ENCODE measurements around the gene PTPRH. TPM values are rescaled to one million over a fixed set of nuclear protein-coding genes. Genes with fewer than 3 reads are reported as not detected.
"Not testable (repeated sequence)": the region's sequence is repeated elsewhere in the genome, so short reads cannot be mapped to it uniquely, and the experiment has no call there.

PTPRH gene
- polyA plus RNA-seq, 1 donor (not counting 4 experiments of a cell fraction or from before 2014, with no cell fraction given) = 0.17 TPM

- FAIRE-seq (peak; percentile 82), DNase-seq (ENCODE audit: low read depth, low spot score) (no peak)
- peak overlapping the region; percentile 43 for H3K9ac ChIP-seq (ENCODE audit: control insufficient read depth, extremely low read depth, insufficient read depth, low read length)
- TF ChIP-seq EZH2 (IDR thresholded peaks at IDR 0.05; ENCODE audit: low read length) (no peak), CTCF (optimal IDR thresholded peaks at IDR 0.05 in 1 of 3, IDR thresholded peaks at IDR 0.05 in 1 of 3, conservative IDR thresholded peaks at IDR 0.05 in 1 of 3; ENCODE audit: extremely low read depth in 1 of 3, insufficient read depth in 2 of 3, low read length in 3 of 3) (peak; percentile 4 to 31 (median 28))
- H4K20me1 ChIP-seq (ENCODE audit: control insufficient read depth, extremely low read depth, insufficient read depth, low read length) = no peaks in the 10 kb centered on the region
- H3K36me3 ChIP-seq (ENCODE audit: control insufficient read depth in 2 of 2, extremely low read depth in 1 of 2, insufficient read depth in 2 of 2, low read length in 2 of 2) = peaks cover 0 to 2% of the 10 kb centered on the region in 2 experiments
- dilution Hi-C loops (cut with MboI; ENCODE audit: extremely low pct_ligation_motif_present, low sequenced_read_pairs) = no loop called here
- peak overlapping the region; percentile 37 for H3K27ac ChIP-seq (ENCODE audit: control insufficient read depth, insufficient read depth, low read length)
- no peaks in the 10 kb centered on the region for H3K9me1 ChIP-seq (ENCODE audit: control insufficient read depth, extremely low read depth, insufficient read depth, low read length)
- H3K27me3 ChIP-seq (ENCODE audit: control insufficient read depth, extremely low read depth, insufficient read depth, low read length) = no peaks in the 10 kb centered on the region
- no peaks in the 10 kb centered on the region for H3K4me1 ChIP-seq (ENCODE audit: control insufficient read depth, extremely low read depth, insufficient read depth, low read length)
- H3K4me2 ChIP-seq (ENCODE audit: control insufficient read depth, extremely low read depth, insufficient read depth, low read depth, low read length) = peak overlapping the region; percentile 42
- H2AFZ ChIP-seq (ENCODE audit: control insufficient read depth, low read length) = peak overlapping the region; percentile 34
- H3K79me2 ChIP-seq (ENCODE audit: control insufficient read depth, insufficient read depth, low read length) = no peaks in the 10 kb centered on the region
- no peaks in the 10 kb centered on the region for H3K9me3 ChIP-seq (ENCODE audit: control insufficient read depth, low read depth, low read length)
- peak overlapping the region; percentile 52 to 79 (median 78) for H3K4me3 ChIP-seq (ENCODE audit: control insufficient read depth in 2 of 3, extremely low read depth in 1 of 3, insufficient read depth in 2 of 3, low read depth in 1 of 3, low read length in 3 of 3)
These were observed 36.6 kb downstream of the PTPRH start for GRCh38 chr19:55172741-55173140.

- Histone ChIP-seq H3K9ac (ENCODE audit: control insufficient read depth, extremely low read depth, insufficient read depth, low read length) (peak overlapping the region; percentile 43), H3K4me3 (ENCODE audit: control insufficient read depth in 2 of 3, extremely low read depth in 1 of 3, insufficient read depth in 2 of 3, low read depth in 1 of 3, low read length in 3 of 3) (peak overlapping the region; percentile 52 to 79 (median 78)), H3K4me2 (ENCODE audit: control insufficient read depth, extremely low read depth, insufficient read depth, low read depth, low read length) (peak overlapping the region; percentile 42)
- FAIRE-seq; DNase-seq (ENCODE audit: low read depth, low spot score); H3K27me3 ChIP-seq (ENCODE audit: control insufficient read depth, extremely low read depth, insufficient read depth, low read length); H3K4me1 ChIP-seq (ENCODE audit: control insufficient read depth, extremely low read depth, insufficient read depth, low read length); H3K36me3 ChIP-seq (ENCODE audit: control insufficient read depth in 2 of 2, extremely low read depth in 1 of 2, insufficient read depth in 2 of 2, low read length in 2 of 2); H4K20me1 ChIP-seq (ENCODE audit: control insufficient read depth, extremely low read depth, insufficient read depth, low read length); H3K9me1 ChIP-seq (ENCODE audit: control insufficient read depth, extremely low read depth, insufficient read depth, low read length); H3K27ac ChIP-seq (ENCODE audit: control insufficient read depth, insufficient read depth, low read length); dilution Hi-C loops (cut with MboI; ENCODE audit: extremely low pct_ligation_motif_present, low sequenced_read_pairs); H3K79me2 ChIP-seq (ENCODE audit: control insufficient read depth, insufficient read depth, low read length); H3K9me3 ChIP-seq (ENCODE audit: control insufficient read depth, low read depth, low read length); H2AFZ ChIP-seq (ENCODE audit: control insufficient read depth, low read length): not testable (repeated sequence)
These were observed 37.0 kb downstream of the PTPRH start for GRCh38 chr19:55172318-55172717.

- no peaks in the 10 kb centered on the region for H4K20me1 ChIP-seq (ENCODE audit: control insufficient read depth, extremely low read depth, insufficient read depth, low read length)
- TF ChIP-seq CTCF (optimal IDR thresholded peaks at IDR 0.05 in 1 of 3, IDR thresholded peaks at IDR 0.05 in 1 of 3, conservative IDR thresholded peaks at IDR 0.05 in 1 of 3; ENCODE audit: extremely low read depth in 1 of 3, insufficient read depth in 2 of 3, low read length in 3 of 3) (no peak), EZH2 (IDR thresholded peaks at IDR 0.05; ENCODE audit: low read length) (no peak)
- FAIRE-seq (no peak), DNase-seq (ENCODE audit: low read depth, low spot score) (no peak)
- no peak overlapping the region for H3K4me2 ChIP-seq (ENCODE audit: control insufficient read depth, extremely low read depth, insufficient read depth, low read depth, low read length)
- dilution Hi-C loops (cut with MboI; ENCODE audit: extremely low pct_ligation_motif_present, low sequenced_read_pairs) = no loop called here
- H3K36me3 ChIP-seq (ENCODE audit: control insufficient read depth in 2 of 2, extremely low read depth in 1 of 2, insufficient read depth in 2 of 2, low read length in 2 of 2) = peaks cover 0 to 2% of the 10 kb centered on the region in 2 experiments
- H3K27me3 ChIP-seq (ENCODE audit: control insufficient read depth, extremely low read depth, insufficient read depth, low read length) = no peaks in the 10 kb centered on the region
- H3K9me1 ChIP-seq (ENCODE audit: control insufficient read depth, extremely low read depth, insufficient read depth, low read length) = no peaks in the 10 kb centered on the region
- H2AFZ ChIP-seq (ENCODE audit: control insufficient read depth, low read length) = no peak overlapping the region
- no peak overlapping the region for H3K4me3 ChIP-seq (ENCODE audit: control insufficient read depth in 2 of 3, extremely low read depth in 1 of 3, insufficient read depth in 2 of 3, low read depth in 1 of 3, low read length in 3 of 3)
- H3K9ac ChIP-seq (ENCODE audit: control insufficient read depth, extremely low read depth, insufficient read depth, low read length) = no peak overlapping the region
- H3K9me3 ChIP-seq (ENCODE audit: control insufficient read depth, low read depth, low read length) = no peaks in the 10 kb centered on the region
- peaks cover 10% of the 10 kb centered on the region for H3K4me1 ChIP-seq (ENCODE audit: control insufficient read depth, extremely low read depth, insufficient read depth, low read length)
- H3K27ac ChIP-seq (ENCODE audit: control insufficient read depth, insufficient read depth, low read length) = no peak overlapping the region
- H3K79me2 ChIP-seq (ENCODE audit: control insufficient read depth, insufficient read depth, low read length) = no peaks in the 10 kb centered on the region
These were observed 37.9 kb downstream of the PTPRH start for GRCh38 chr19:55171440-55171839.
